Calu3 (cell line): ENCODE data around the gene S100A12. TPM values are rescaled to one million over a fixed set of nuclear protein-coding genes. Genes with fewer than 3 reads are reported as not detected.

Source experiments
- BruUV-seq: library from RNA; stranded (reverse); fragments of 400-500 nt; replicated peaks from 2 replicates; lab custom pipeline; 2021; lab: Mats Ljungman, UMichigan
- CTCF ChIA-PET: fragments of 300-600 bp; sonication (Branson Sonifier 250); formaldehyde crosslinking; loops from one replicate; lab custom pipeline; 2022; ENCODE audit warnings: antibody characterized with exemption; lab: Charles Lee
- DNase-seq: peaks from one replicate; pipeline ENCODE4 v3.0.0; 2022
- H3K27ac Mint-ChIP-seq: one replicate; pipeline ENCODE4 v1.8.0; 2022; ENCODE audit warnings: mixed read lengths; ENCODE audit not compliant: unreplicated experiment
- H3K27me3 Mint-ChIP-seq: one replicate; pipeline ENCODE4 v1.8.0; 2022; ENCODE audit warnings: mixed read lengths; ENCODE audit not compliant: unreplicated experiment
- H3K36me3 Mint-ChIP-seq: one replicate; pipeline ENCODE4 v1.8.0; 2022; ENCODE audit warnings: mild to moderate bottlenecking, moderate library complexity, mixed read lengths; ENCODE audit not compliant: insufficient read depth, unreplicated experiment
- H3K4me1 Mint-ChIP-seq: one replicate; pipeline ENCODE4 v1.8.0; 2022; ENCODE audit warnings: mild to moderate bottlenecking, low read depth, mixed read lengths; ENCODE audit not compliant: unreplicated experiment
- H3K4me3 Mint-ChIP-seq: one replicate; pipeline ENCODE4 v1.8.0; 2022; ENCODE audit warnings: mild to moderate bottlenecking, low read depth, moderate library complexity, mixed read lengths; ENCODE audit not compliant: unreplicated experiment
- H3K9me3 Mint-ChIP-seq: one replicate; pipeline ENCODE4 v1.8.0; 2022; ENCODE audit warnings: low read depth, mixed read lengths; ENCODE audit not compliant: unreplicated experiment
- CTCF ChIP-seq: fragments of 200-600 bp; IDR thresholded peaks from one replicate; pipeline ENCODE4 v1.8.0; 2022; ENCODE audit warnings: antibody characterized with exemption; ENCODE audit not compliant: unreplicated experiment
- intact Hi-C: fragments of 100-400 bp; cut with micrococcal nuclease; formaldehyde crosslinking; loops from one replicate; pipeline ENCODE4 v1.10.0; 2022; ENCODE audit not compliant: unreplicated experiment
- total RNA-seq: library from RNA; stranded (reverse); gene quantifications from 2 replicates; pipeline ENCODE4 v1.2.3, GENCODE V29; 2022

S100A12 gene
- total RNA-seq, 1 experiment from 2014 or later: not detected

DNA sequence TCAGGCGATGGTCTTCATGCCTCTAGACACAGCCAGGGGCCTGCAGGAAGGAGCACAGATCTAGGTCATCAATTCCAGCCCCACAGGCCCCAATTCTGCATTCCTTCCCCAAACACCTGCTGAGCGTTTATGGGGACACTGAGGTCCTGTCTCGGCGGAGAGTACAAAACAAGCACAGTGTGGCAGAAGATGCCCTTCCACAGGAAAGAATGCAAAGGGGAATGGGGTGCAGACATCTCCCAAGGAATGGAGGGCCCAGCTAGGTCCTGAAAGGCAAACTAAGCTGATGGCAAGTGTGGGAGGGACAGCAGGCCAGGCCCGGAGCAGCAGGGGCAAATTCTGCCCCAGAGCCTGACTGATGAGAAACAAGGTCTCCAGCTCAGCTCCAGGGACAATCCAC is 19.0 kb upstream of the S100A12 start:
- intact Hi-C loops: no loop called here
- TF ChIP-seq CTCF: no peak
- no peak for DNase-seq
- Mint-ChIP-seq H3K36me3 (no peaks in the 10 kb centered on the region), H3K4me1 (no peaks in the 10 kb centered on the region), H3K4me3 (no peak overlapping the region), H3K9me3 (no peaks in the 10 kb centered on the region), H3K27me3 (peaks cover 100% of the 10 kb centered on the region), H3K27ac (no peak overlapping the region)
- no TSS peak for BruUV-seq
- CTCF ChIA-PET: no interaction called here

DNA sequence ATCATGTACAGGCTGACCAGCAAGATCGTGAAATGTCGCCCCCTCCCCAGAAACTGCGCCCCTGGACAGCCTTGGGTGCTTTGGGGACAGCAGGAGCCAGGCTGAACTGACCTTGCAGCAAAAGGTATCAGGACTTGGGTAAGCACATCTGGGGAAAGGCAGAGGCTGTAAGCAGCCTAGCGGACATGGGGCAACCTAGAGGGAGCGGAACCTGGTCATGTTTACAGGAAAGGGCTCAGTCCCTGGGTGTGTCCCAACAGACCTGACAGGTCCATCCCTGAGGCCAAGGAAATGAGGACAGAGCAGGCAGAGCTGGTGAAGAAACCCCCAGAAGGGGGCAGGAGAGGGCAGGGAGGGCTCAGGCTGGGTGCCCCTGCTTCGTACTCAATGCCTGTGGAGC is 18.5 kb upstream of the S100A12 start:
- no peaks in the 10 kb centered on the region for H3K4me1 Mint-ChIP-seq
- intact Hi-C loops: no loop called here
- BruUV-seq: no TSS peak
- peak; percentile 7 for DNase-seq
- TF ChIP-seq CTCF: no peak
- no peaks in the 10 kb centered on the region for H3K9me3 Mint-ChIP-seq
- H3K4me3 Mint-ChIP-seq: no peak overlapping the region
- no peak overlapping the region for H3K27ac Mint-ChIP-seq
- CTCF ChIA-PET: no interaction called here
- no peaks in the 10 kb centered on the region for H3K36me3 Mint-ChIP-seq
- peaks cover 100% of the 10 kb centered on the region for H3K27me3 Mint-ChIP-seq

GRCh38 chr1:153392822-153393221 is 17.4 kb upstream of the S100A12 start:
- no peak for TF ChIP-seq CTCF
- intact Hi-C loops: no loop called here
- BruUV-seq: no TSS peak
- Mint-ChIP-seq H3K9me3 (no peaks in the 10 kb centered on the region), H3K4me3 (no peak overlapping the region), H3K4me1 (no peaks in the 10 kb centered on the region), H3K36me3 (no peaks in the 10 kb centered on the region), H3K27ac (no peak overlapping the region), H3K27me3 (peaks cover 100% of the 10 kb centered on the region)
- CTCF ChIA-PET: no interaction called here
- no peak for DNase-seq

- Mint-ChIP-seq H3K27me3 (peaks cover 100% of the 10 kb centered on the region), H3K36me3 (no peaks in the 10 kb centered on the region), H3K4me1 (no peaks in the 10 kb centered on the region), H3K4me3 (no peak overlapping the region), H3K27ac (no peak overlapping the region), H3K9me3 (no peaks in the 10 kb centered on the region)
- DNase-seq: no peak
- BruUV-seq: no TSS peak
- intact Hi-C loops: no loop called here
- no peak for TF ChIP-seq CTCF
- CTCF ChIA-PET: no interaction called here
Measured at GRCh38 chr1:153392258-153392657, 16.8 kb upstream of the S100A12 start.
